Mucosa of rectum (tissue), 2 donors: ENCODE data around the gene C16orf96.

ENCODE experiments used
- H3K27ac ChIP-seq, 2 donors: one replicate each; pipeline ENCODE4 v1.7.0; 2013; ENCODE audit warnings: inconsistent platforms in 2 of 2, low read depth in 2 of 2, low read length in 2 of 2
- H3K27me3 ChIP-seq, 2 donors: one replicate each; pipeline ENCODE4 v1.7.0; 2013; ENCODE audit warnings: low read length in 2 of 2; ENCODE audit not compliant: control insufficient read depth in 2 of 2, insufficient read depth in 2 of 2
- H3K36me3 ChIP-seq, 2 donors: one replicate each; pipeline ENCODE4 v1.7.0; 2013; ENCODE audit warnings: low read length in 2 of 2; ENCODE audit not compliant: control insufficient read depth in 2 of 2, insufficient read depth in 2 of 2
- H3K4me1 ChIP-seq, 2 donors: one replicate each; pipeline ENCODE4 v1.7.0; 2013; ENCODE audit warnings: low read length in 2 of 2, mild to moderate bottlenecking in 1 of 2; ENCODE audit not compliant: control insufficient read depth in 2 of 2, insufficient read depth in 2 of 2
- H3K4me3 ChIP-seq, 2 donors: one replicate each; pipeline ENCODE4 v1.7.0; 2013; ENCODE audit warnings: low read length in 2 of 2
- H3K9ac ChIP-seq, 2 donors: one replicate each; pipeline ENCODE4 v1.7.0; 2013; ENCODE audit warnings: low read length in 2 of 2, low read depth in 1 of 2, mild to moderate bottlenecking in 1 of 2
- H3K9me3 ChIP-seq, 2 donors: one replicate each; pipeline ENCODE4 v1.7.0; 2013; ENCODE audit warnings: low read length in 2 of 2; ENCODE audit not compliant: control insufficient read depth in 2 of 2
- donor health status: healthy.
- donor health status: Normal muscosa, but diverticular disease.

C16orf96 gene

DNA sequence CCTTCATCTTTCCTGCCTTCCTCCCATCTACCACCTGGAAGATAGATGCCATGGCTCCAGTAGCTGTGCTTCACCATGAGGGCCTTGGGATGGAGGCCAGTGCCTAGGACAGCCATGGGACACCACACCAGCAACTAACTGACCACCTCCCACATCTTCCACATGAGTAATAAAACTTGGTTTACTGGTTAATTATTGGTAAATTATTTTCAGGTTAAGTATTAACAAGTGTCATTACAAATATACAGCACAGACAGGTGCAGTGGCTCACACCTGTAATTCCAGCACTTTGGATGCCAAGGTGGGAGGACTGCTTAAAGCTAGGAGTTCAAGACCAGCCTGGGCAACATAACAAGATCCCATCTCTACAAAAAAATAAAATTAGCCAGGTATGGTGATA is 31.6 kb upstream of the C16orf96 start:
- H3K36me3 ChIP-seq = peaks cover 0 to 2% of the 10 kb centered on the region in 2 donors
- peaks cover 0 to 6% of the 10 kb centered on the region in 2 donors for H3K4me1 ChIP-seq
- H3K4me3 ChIP-seq = no peak overlapping the region
- H3K9ac ChIP-seq = no peak overlapping the region
- no peaks in the 10 kb centered on the region for H3K9me3 ChIP-seq
- H3K27me3 ChIP-seq = no peaks in the 10 kb centered on the region
- H3K27ac ChIP-seq = no peak overlapping the region

DNA sequence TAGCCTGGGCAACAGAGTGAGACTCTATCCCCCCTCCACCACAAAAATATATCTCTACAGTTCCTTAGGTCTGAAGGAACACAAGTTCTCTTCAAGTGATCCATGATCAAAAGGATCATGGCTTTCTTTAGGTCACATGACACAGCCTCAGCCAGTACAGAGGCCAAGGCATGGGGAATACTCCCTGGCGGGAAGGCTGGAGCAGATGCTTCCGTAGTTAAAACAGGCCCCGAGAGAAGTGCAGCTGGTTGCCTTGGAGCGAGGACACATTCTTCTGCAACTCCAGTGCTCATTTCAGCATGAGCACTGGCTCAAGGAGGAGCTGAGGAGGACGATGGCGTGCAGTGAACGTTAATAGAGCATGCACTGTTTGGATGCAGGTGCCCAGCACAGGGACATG is 31.1 kb upstream of the C16orf96 start:
- no peak overlapping the region for H3K9ac ChIP-seq
- peaks cover 0 to 2% of the 10 kb centered on the region in 2 donors for H3K36me3 ChIP-seq
- no peak overlapping the region for H3K4me3 ChIP-seq
- no peaks in the 10 kb centered on the region for H3K27me3 ChIP-seq
- no peaks in the 10 kb centered on the region for H3K9me3 ChIP-seq
- peaks cover 0 to 6% of the 10 kb centered on the region in 2 donors for H3K4me1 ChIP-seq
- H3K27ac ChIP-seq = no peak overlapping the region

DNA sequence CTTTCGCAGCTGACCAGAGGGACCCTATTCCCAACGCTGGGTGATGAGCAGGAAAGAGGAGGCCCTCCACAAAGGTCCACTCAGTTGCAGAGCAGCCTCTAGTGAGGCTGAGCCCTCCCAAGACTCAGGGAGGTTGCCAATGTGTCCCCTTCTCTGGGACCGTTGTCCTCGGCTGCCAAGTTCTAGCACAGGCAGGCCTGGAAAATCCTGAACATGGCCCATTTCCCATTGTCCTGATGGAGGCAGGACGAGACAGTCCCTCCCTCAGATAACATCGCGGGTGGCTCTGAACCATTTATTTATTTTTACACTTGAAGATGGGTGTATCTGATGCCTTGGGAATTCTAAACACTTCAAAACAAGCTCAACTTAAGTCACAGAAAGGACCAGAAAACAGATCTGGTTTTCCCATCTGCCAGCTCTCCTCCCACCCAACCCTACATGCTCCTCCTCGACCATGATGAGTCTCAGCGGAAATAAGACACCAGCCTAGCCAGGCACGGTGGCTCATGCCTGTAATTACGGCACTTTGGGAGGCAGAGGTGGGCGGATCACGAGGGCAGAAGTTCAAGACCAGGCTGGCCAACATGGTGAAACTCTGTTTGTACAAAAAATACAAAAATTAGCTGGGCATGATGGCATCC is 30.4 kb upstream of the C16orf96 start:
- Histone ChIP-seq H3K4me3 (no peak overlapping the region), H3K27me3 (no peaks in the 10 kb centered on the region), H3K36me3 (peaks cover 0 to 2% of the 10 kb centered on the region in 2 donors), H3K9ac (no peak overlapping the region), H3K4me1 (peaks cover 0 to 6% of the 10 kb centered on the region in 2 donors), H3K9me3 (no peaks in the 10 kb centered on the region), H3K27ac (no peak overlapping the region)

DNA sequence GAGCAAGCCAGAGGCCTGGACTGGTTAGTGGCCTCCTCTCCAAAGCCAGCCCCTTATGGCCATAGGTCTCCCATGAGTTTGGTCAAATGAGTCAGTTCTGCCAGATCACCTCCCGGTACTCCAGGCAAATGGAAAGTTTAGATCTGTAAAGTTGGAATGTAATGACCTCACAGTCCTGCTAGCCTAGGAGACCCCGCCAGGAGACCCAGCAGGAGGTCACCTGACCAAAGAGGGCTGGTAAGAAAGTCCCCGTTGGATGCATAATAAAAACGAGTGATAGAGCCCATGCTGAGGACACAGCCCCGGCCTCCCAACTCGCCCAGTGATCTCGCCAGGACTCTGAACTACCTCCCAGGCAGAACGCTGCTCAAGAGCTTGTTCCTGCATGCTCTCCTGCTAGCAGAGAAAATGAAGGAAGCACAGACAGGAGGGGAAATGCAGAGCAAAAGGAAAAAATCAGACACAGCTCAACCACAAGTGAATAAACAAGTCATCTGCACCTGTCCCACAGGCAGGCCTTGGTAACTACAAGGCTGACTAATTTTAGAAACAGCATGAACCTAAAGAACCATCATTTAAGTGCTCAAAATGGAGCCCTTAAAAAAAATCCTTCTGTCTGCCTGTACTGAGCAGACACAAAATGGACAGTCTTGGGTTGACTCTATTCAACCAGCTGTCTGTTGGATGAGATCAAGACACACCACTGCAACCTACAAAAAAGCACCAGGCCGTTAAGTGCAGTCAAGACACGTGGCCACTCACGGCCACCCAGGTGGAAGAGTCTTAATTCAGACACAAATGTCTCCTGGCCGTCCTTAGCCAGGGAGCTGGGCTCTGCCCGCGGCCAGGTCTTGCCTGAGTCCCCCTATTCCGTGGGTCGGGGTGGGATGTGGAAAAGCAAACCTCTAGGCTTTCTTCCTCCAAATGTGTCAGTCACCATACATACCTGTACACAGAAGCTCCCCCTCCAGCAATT is 26.8 kb upstream of the C16orf96 start:
- H3K4me3 ChIP-seq = no peak overlapping the region
- peak overlapping the region; percentile 31 to 34 for H3K27ac ChIP-seq
- H3K36me3 ChIP-seq = no peaks in the 10 kb centered on the region
- H3K9me3 ChIP-seq = no peaks in the 10 kb centered on the region
- H3K9ac ChIP-seq = no peak overlapping the region
- H3K4me1 ChIP-seq = peaks cover 0 to 6% of the 10 kb centered on the region in 2 donors
- H3K27me3 ChIP-seq = no peaks in the 10 kb centered on the region

DNA sequence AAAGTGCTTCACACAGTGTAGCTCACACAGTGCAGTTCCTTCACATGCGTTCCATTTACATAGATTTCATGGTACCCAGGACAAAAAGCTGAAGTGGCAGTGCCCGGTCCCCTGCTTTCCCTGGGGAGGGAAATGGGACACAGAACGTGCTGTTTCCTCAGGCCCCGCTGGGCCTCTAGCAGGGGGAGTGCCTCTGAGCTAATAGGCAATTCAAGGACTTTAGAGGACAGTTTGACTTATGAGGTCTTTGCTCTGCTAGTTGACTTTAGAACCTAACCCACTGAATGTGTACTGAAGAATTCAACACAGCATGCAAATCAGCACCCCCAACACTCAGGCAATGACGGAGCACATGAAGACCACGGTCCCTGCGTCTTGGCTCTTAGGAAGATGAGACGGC is 24.3 kb upstream of the C16orf96 start:
- Histone ChIP-seq H3K27ac (no peak overlapping the region), H3K4me3 (no peak overlapping the region), H3K27me3 (no peaks in the 10 kb centered on the region), H3K9me3 (no peaks in the 10 kb centered on the region), H3K9ac (no peak overlapping the region), H3K4me1 (peaks cover 0 to 6% of the 10 kb centered on the region in 2 donors), H3K36me3 (no peaks in the 10 kb centered on the region)

DNA sequence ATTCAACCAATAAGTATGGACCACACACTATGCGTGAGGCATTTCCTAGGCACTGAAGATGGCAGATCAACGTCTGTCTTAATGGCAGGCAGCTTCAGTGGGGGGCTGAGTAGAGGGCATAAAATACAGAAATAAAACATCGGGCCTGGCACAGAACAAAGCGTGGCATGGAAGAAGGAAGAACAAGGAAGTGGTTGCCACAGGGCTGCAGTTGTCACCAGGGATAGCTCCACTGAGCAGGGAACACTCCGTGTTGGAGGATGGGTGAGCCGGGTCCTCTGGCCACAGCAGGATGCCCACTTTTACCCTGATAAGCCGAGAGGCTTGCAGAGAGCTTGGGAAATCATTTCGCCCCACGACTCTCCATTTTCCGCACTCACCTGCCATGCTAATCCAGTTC is 23.9 kb upstream of the C16orf96 start:
- no peaks in the 10 kb centered on the region for H3K27me3 ChIP-seq
- no peak overlapping the region for H3K4me3 ChIP-seq
- H3K36me3 ChIP-seq = no peaks in the 10 kb centered on the region
- peaks cover under 1 to 6% of the 10 kb centered on the region in 2 donors for H3K4me1 ChIP-seq
- H3K9ac ChIP-seq = no peak overlapping the region
- no peak overlapping the region for H3K27ac ChIP-seq
- no peaks in the 10 kb centered on the region for H3K9me3 ChIP-seq

DNA sequence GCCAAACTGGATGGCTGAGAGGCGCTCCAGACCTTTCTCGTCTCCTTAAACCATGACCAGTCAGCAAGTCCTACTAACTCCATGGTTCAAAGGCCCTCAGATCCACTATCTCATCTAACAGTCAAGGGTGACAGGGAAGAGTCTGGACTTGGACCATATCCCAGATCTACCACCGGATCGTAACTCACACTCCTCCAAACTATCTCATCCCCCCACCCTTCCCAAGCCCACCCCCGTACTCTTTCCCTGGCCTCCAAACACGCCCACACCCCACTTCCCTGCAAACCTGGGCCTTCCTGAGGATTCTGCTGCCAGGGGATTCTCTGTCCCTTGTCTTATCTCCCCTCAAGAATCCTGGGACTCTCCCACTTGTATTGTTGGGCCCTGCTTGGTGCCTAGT is 22.6 kb upstream of the C16orf96 start:
- H3K9me3 ChIP-seq = no peaks in the 10 kb centered on the region
- no peaks in the 10 kb centered on the region for H3K27me3 ChIP-seq
- H3K27ac ChIP-seq = no peak overlapping the region
- no peak overlapping the region for H3K4me3 ChIP-seq
- H3K4me1 ChIP-seq = peaks cover 7 to 11% of the 10 kb centered on the region in 2 donors
- no peak overlapping the region for H3K9ac ChIP-seq
- no peaks in the 10 kb centered on the region for H3K36me3 ChIP-seq

DNA sequence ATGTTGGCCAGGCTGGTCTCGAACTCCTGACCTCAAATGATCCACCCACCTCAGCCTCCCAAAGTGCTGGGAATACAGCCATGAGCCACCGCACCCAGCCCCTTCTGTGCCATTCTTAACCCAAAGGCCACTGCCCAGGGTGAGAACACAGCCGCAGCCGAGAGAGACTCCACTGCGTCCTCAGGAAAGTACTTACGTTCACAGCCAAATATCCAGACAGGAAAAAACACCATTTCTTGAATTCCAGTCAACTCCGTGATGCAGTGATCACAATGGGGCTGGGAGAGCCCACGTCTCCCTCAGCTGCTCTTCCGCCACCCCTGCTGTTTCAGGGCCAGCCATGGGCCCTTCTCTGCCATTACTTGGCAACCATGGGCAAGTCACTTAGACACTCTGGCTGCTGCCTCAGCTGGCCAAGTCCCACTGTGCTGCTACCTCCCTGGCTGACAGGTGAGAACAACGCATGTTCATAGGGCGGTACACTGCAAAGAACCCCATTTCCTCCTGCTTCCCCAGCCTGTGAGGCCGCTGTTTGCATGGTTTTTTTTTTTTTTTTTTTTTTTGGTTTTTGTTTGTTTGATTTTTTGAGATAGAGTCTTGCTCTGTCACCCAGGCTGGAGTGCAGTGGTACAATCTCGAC is 21.9 kb upstream of the C16orf96 start:
- peaks cover 7 to 10% of the 10 kb centered on the region in 2 donors for H3K4me1 ChIP-seq
- H3K9ac ChIP-seq = no peak overlapping the region
- no peaks in the 10 kb centered on the region for H3K27me3 ChIP-seq
- H3K4me3 ChIP-seq = no peak overlapping the region
- H3K27ac ChIP-seq = no peak overlapping the region
- no peaks in the 10 kb centered on the region for H3K36me3 ChIP-seq
- no peaks in the 10 kb centered on the region for H3K9me3 ChIP-seq

DNA sequence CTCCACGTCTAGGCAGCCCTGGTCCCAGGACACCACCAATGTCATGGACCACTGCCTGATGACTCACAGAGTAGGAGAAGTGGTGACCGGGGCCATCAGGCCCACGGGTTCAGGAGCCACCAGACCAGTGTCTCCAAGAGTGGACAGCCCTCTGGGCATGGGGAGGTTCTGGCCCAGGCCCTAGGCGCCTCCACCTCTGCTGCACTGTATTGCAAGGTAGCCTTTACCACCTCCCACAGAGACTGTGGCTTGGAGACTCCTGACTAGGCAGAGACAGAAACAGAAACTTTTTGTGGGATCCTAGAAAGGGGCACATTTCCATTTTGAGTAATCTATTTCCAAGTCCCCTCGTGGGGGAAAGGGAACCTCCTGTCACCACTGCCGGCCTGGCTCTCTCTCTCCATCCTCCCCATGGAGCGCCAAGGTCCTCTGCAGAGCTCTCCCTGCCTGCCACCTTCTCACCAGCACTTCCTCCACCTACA is 20.5 kb upstream of the C16orf96 start:
- no peaks in the 10 kb centered on the region for H3K27me3 ChIP-seq
- peaks cover 0 to 3% of the 10 kb centered on the region in 2 donors for H3K9me3 ChIP-seq
- H3K9ac ChIP-seq = no peak overlapping the region
- no peaks in the 10 kb centered on the region for H3K36me3 ChIP-seq
- peaks cover 6 to 10% of the 10 kb centered on the region in 2 donors for H3K4me1 ChIP-seq
- no peak overlapping the region for H3K27ac ChIP-seq
- H3K4me3 ChIP-seq = no peak overlapping the region
